Liver (tissue), 9 donors: ENCODE measurements around the gene DPYD. TPM values are rescaled to one million over a fixed set of nuclear protein-coding genes. Genes with fewer than 3 reads are reported as not detected.
"Not testable (repeated sequence)": the region's sequence is repeated elsewhere in the genome, so short reads cannot be mapped to it uniquely, and the experiment has no call there.

Experiments
- DNase-seq: peaks from one replicate; pipeline ENCODE4 v3.0.0-alpha.2; 2017; ENCODE audit warnings: low spot score
- H3K27ac ChIP-seq, 2 donors: one replicate each; pipeline ENCODE4 v1.7.0; 2013; ENCODE audit warnings: inconsistent platforms in 2 of 2, low read length in 2 of 2, control low read depth in 1 of 2, low read depth in 1 of 2, mild to moderate bottlenecking in 1 of 2
- H3K27me3 ChIP-seq, 4 donors: one replicate each; pipeline versions ENCODE4 v1.6.1 to v1.7.0; 2013; ENCODE audit warnings: low read length in 3 of 4, inconsistent platforms in 1 of 4, mild to moderate bottlenecking in 1 of 4, moderate library complexity in 1 of 4; ENCODE audit not compliant: control insufficient read depth in 4 of 4, insufficient read depth in 4 of 4
- H3K36me3 ChIP-seq, 4 donors: one replicate each; pipeline versions ENCODE4 v1.6.1 to v1.7.0; 2013; ENCODE audit warnings: low read length in 3 of 4, mild to moderate bottlenecking in 3 of 4, low read depth in 1 of 4, moderate library complexity in 1 of 4; ENCODE audit not compliant: control insufficient read depth in 4 of 4, insufficient read depth in 3 of 4
- H3K4me1 ChIP-seq, 4 donors: one replicate each; pipeline versions ENCODE4 v1.6.1 to v1.7.0; 2013; ENCODE audit warnings: low read length in 3 of 4, mild to moderate bottlenecking in 3 of 4, moderate library complexity in 1 of 4; ENCODE audit not compliant: control insufficient read depth in 4 of 4, insufficient read depth in 4 of 4
- H3K4me3 ChIP-seq, 3 donors: one replicate each; pipeline versions ENCODE4 v1.6.1 to v1.7.0; 2013; ENCODE audit warnings: low read length in 3 of 3, control low read depth in 1 of 3, low read depth in 1 of 3, mild to moderate bottlenecking in 1 of 3
- H3K9ac ChIP-seq, 2 donors: one replicate each; pipeline ENCODE4 v1.7.0; 2013; ENCODE audit warnings: low read length in 2 of 2, mild to moderate bottlenecking in 2 of 2, moderate library complexity in 2 of 2, control low read depth in 1 of 2, low read depth in 1 of 2
- H3K9me3 ChIP-seq, 4 donors: one replicate each; pipeline versions ENCODE4 v1.6.1 to v1.7.0; 2013; ENCODE audit warnings: low read length in 3 of 4; ENCODE audit not compliant: control insufficient read depth in 4 of 4
- CTCF ChIP-seq: fragments of 150-350 bp; IDR thresholded peaks from 2 replicates; pipeline ENCODE4 v1.5.1; 2017; ENCODE audit warnings: improper control_type of control experiment, low read depth, low read length; ENCODE audit not compliant: missing input control
- GABPA ChIP-seq, 2 donors: IDR thresholded peaks in 1 of 2; conservative IDR thresholded peaks in 1 of 2; 2 replicates each; pipeline ENCODE4 v1.6.1; 2016; ENCODE audit warnings: antibody characterized with exemption in 2 of 2, mild to moderate bottlenecking in 1 of 2, moderate library complexity in 1 of 2
- HNF4G ChIP-seq: IDR thresholded peaks from 2 replicates; pipeline ENCODE4 v1.6.1; 2016; ENCODE audit warnings: antibody characterized with exemption
- NR2F2 ChIP-seq: IDR thresholded peaks from 2 replicates; pipeline ENCODE4 v1.6.1; 2016; ENCODE audit warnings: antibody characterized with exemption
- REST ChIP-seq: IDR thresholded peaks from 2 replicates; pipeline ENCODE4 v1.6.1; 2016; ENCODE audit warnings: antibody characterized with exemption, mild to moderate bottlenecking
- RXRA ChIP-seq, 2 donors: IDR thresholded peaks; 2 replicates each; pipeline ENCODE4 v1.6.1; 2017 to 2018; ENCODE audit warnings: antibody characterized with exemption in 2 of 2, mild to moderate bottlenecking in 1 of 2
- SP1 ChIP-seq: IDR thresholded peaks from 2 replicates; pipeline ENCODE4 v1.6.1; 2018; ENCODE audit warnings: antibody characterized with exemption, mild to moderate bottlenecking
- TAF1 ChIP-seq: conservative IDR thresholded peaks from 2 replicates; pipeline ENCODE4 v1.6.1; 2016; ENCODE audit warnings: antibody characterized with exemption, mild to moderate bottlenecking
- YY1 ChIP-seq: IDR thresholded peaks from 2 replicates; pipeline ENCODE4 v1.6.1; 2016; ENCODE audit warnings: antibody characterized with exemption, mild to moderate bottlenecking
- WGBS: extraction: QIAGEN DNeasy Blood & Tissue Kit; methylation state at CpG from one replicate; pipeline ENCODE4 v1.1.7; 2013; 5-methylcytosine and 5-hydroxymethylcytosine counted together
- polyA plus RNA-seq, 2 donors: library from polyadenylated mRNA; stranded (reverse) in 1 of 2; unstranded in 1 of 2; fragments of 200-250 nt in 1 of 2; fragments of >200 nt in 1 of 2; fragmentation: Nextera tagmentation in 1 of 2; extraction: Ambion mirVana in 1 of 2; gene quantifications; one replicate each; pipeline versions ENCODE4 v1.2.1 to v1.2.3, GENCODE V29; 2013 to 2015
- total RNA-seq, 2 donors: library from RNA; depleted of rRNA; stranded (reverse); fragments of >200 nt; gene quantifications; one replicate each; pipeline ENCODE4 v1.2.3, GENCODE V29; 2014
- donor health status: healthy.
- donor health status: healthy.
- donor health status: healthy.
- donor health status: healthy.
- donor health status: healthy.

The DPYD gene
- total and polyA plus RNA-seq, 4 donors, result 16.2 to 142 (median 47.0) TPM

GRCh38 chr1:97351846-97352245 lies 569.0 kb downstream of the DPYD start (continued):
- TF ChIP-seq CTCF (no peak), TAF1 (no peak)

DNA sequence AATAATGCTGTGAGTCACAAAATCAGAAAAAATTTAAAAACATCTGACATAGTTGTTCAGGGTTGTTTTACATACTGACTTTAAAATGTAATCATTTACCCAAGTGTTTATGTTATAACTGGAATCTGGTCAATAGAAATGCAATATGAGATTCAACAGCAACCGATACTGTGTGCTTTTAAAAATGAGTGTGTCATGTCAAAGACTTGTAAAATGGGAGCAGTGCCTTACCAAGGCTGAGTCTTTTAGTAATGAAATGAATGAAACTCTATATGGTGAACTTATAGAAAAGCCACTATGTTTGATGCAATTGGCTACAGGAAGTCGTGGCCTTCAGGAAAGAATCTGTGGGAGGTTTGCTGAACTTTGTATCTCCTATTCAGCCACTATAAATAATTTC lies 570.2 kb downstream of the DPYD start:
- Histone ChIP-seq H3K27ac (no peak overlapping the region), H3K9me3 (no peaks in the 10 kb centered on the region), H3K9ac (no peak overlapping the region), H3K4me1 (no peaks in the 10 kb centered on the region), H3K36me3 (peaks cover 0 to 3% (median under 1%) of the 10 kb centered on the region in 4 donors), H3K27me3 (no peaks in the 10 kb centered on the region), H3K4me3 (no peak overlapping the region)
- DNase-seq, result no peak
- 67% methylated on average over 2 of the region's 2 CpGs for WGBS
- TF ChIP-seq HNF4G, result no peak
- no peak for TF ChIP-seq RXRA (IDR thresholded peaks at IDR 0.05)
- no peak for TF ChIP-seq YY1

- DNase-seq, result no peak
- no peak for TF ChIP-seq SP1
- TF ChIP-seq HNF4G, result no peak
- no peak for TF ChIP-seq GABPA (IDR thresholded peaks at IDR 0.05 in 1 of 2, conservative IDR thresholded peaks at IDR 0.05 in 1 of 2)
- TF ChIP-seq REST, result no peak
- no peak for TF ChIP-seq NR2F2
- TF ChIP-seq CTCF, result no peak
- H3K27me3 ChIP-seq, result no peaks in the 10 kb centered on the region
- H3K9ac ChIP-seq, result no peak overlapping the region
- H3K9me3 ChIP-seq, result no peaks in the 10 kb centered on the region
- H3K4me3 ChIP-seq, result no peak overlapping the region
- peaks cover 0 to 3% (median under 1%) of the 10 kb centered on the region in 4 donors for H3K36me3 ChIP-seq
- no peak overlapping the region for H3K27ac ChIP-seq
- H3K4me1 ChIP-seq, result no peaks in the 10 kb centered on the region
These were observed 570.6 kb downstream of the DPYD start for GRCh38 chr1:97350241-97350640.

DNA sequence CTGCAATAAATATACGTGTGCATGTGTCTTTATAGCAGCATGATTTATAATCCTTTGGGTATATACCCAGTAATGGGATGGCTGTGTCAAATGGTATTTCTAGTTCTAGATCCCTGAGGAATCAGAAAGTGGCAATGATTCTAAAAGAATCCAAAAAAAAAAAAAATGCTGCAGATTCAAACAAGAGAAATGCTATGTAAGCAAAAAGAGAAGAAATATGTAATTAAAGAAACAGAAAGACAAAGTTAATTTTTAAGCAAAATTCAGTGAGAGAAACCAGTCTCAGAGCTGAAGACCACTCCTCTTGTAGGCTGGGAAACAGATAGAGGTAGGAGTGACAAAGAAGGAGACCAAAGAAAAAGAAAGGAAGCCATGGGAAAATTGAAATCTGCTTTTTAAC lies 571.0 kb downstream of the DPYD start:
- H3K27ac ChIP-seq, DNase-seq, H3K4me1 ChIP-seq, H3K9ac ChIP-seq, H3K9me3 ChIP-seq, H3K27me3 ChIP-seq, H3K4me3 ChIP-seq, H3K36me3 ChIP-seq: not testable (repeated sequence)
- WGBS, result no CpG with 5 or more reads among the region's 1 CpG
